Ovary (tissue), 9 donors: ENCODE data around the gene TSPEAR. TPM values are rescaled to one million over a fixed set of nuclear protein-coding genes. Genes with fewer than 3 reads are reported as not detected.
A peak's percentile ranks its signal among the peaks of the same experiment; 100 is the strongest.

Source experiments
- DNase-seq, 5 donors: peaks; one replicate each; pipeline ENCODE4 v3.0.0-alpha.2; 2019 to 2020
- H3K27ac ChIP-seq, 2 donors: fragments of 200-600 bp; one replicate each; pipeline versions ENCODE4 v1.5.1 to v1.8.0; 2019 to 2022
- H3K27me3 ChIP-seq: fragments of 200-600 bp; one replicate; pipeline ENCODE4 v1.8.0; 2022
- H3K36me3 ChIP-seq: fragments of 200-600 bp; sonication (generic); one replicate; pipeline ENCODE4 v1.5.1; 2019
- H3K4me1 ChIP-seq: one replicate; pipeline ENCODE4 v1.8.1; 2013; ENCODE audit warnings: mild to moderate bottlenecking, moderate library complexity; ENCODE audit not compliant: insufficient read depth
- H3K4me3 ChIP-seq: fragments of 200-600 bp; sonication (generic); one replicate; pipeline ENCODE4 v1.5.1; 2017
- H3K9me3 ChIP-seq, 2 donors: fragments of 200-600 bp in 1 of 2; sonication (generic) in 1 of 2; one replicate each; pipeline versions ENCODE4 v1.5.1 to v1.8.1; 2013 to 2019; ENCODE audit warnings: mild to moderate bottlenecking in 1 of 2, moderate library complexity in 1 of 2
- EP300 ChIP-seq: sonication (generic); formaldehyde crosslinking; IDR thresholded peaks from one replicate; pipeline ENCODE4 v1.6.1; 2017; ENCODE audit warnings: antibody characterized with exemption
- POLR2A ChIP-seq: fragments of 450-650 bp; IDR thresholded peaks from one replicate; pipeline ENCODE4 v1.6.1; 2017; ENCODE audit warnings: antibody characterized with exemption, mild to moderate bottlenecking, moderate library complexity
- WGBS, 3 donors: extraction: QIAGEN DNeasy Blood & Tissue Kit in 1 of 3; methylation state at CpG; one replicate each; pipeline versions ENCODE4 v1.1.5 to v1.1.7; 2013 to 2017; 5-methylcytosine and 5-hydroxymethylcytosine counted together
- intact Hi-C, 4 donors: fragments of 100-400 bp; cut with DNase I; formaldehyde crosslinking; loops; one replicate each; pipeline versions ENCODE4 v1.11.0 to v1.15.1; 2022 to 2023
- polyA plus RNA-seq, 2 donors: library from polyadenylated mRNA; stranded (reverse); fragments of 200-250 nt in 1 of 2; fragments of 350-450 nt in 1 of 2; fragmentation: Illumina TruSeq in 1 of 2; extraction: RNeasy Lipid Tissue Mini Kit (QIAGEN cat#74804) in 1 of 2; gene quantifications; one replicate each; pipeline ENCODE4 v1.2.3, GENCODE V29; 2013 to 2014
- total RNA-seq, 7 donors: library from RNA; depleted of rRNA in 2 of 7; stranded (reverse); fragments of >200 nt in 2 of 7; fragmentation: NEBNext Ultra II Directional in 3 of 7; extraction: Animal tissue kit (Norgen Biotek cat#: 25700) in 3 of 7; gene quantifications; one replicate each; pipeline versions ENCODE4 v1.1.0 to v1.2.4, GENCODE V29; 2016 to 2023
- TF ChIP-seq, protein P1 (sequence below), 3 donors: fragments of 450-650 bp in 2 of 3; fragments of 200-600 bp in 1 of 3; IDR thresholded peaks; one replicate each; pipeline versions ENCODE4 v1.5.1 to v1.8.0; 2016 to 2022; ENCODE audit warnings: antibody characterized with exemption in 3 of 3, mild to moderate bottlenecking in 1 of 3
- donor health status: DM: no; HTN: no; CAD: no; lungs with moderate emphysema.
- donor health status: DM: no; HTN: no; CAD: no.
- donor health status: Bipolar disorder and iron deficiency.
- donor health status: DM: yes; HTN: yes; CAD: no.
- donor health status: DM: no; HTN: no; CAD: no.
- donor health status: DM: yes; HTN: yes; CAD: no.

The TSPEAR gene
- total and polyA plus RNA-seq, 9 donors, result 0.07 to 0.27 (median 0.11) TPM; not detected in 4

DNA sequence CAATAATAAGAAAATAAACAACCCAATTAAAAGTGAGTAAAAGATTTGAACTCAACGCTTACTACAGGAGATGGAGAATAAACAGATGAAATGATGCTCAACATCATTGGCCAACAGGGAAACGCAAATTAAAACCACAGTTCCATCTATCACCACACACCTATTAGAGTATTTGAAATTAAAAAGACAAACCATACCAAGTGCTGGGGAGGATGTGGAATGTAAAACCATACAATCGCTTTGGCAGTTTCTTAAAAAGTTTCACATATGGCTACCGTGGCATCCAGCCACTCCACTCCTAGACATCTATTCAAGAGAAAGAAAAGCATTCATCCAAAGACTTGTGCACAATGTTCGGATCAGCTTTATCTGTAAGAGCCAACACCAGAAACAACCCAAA is 257.3 kb downstream of the TSPEAR start:
- H3K27ac ChIP-seq, result no peak overlapping the region
- no peaks in the 10 kb centered on the region for H3K9me3 ChIP-seq
- no peak overlapping the region for H3K4me3 ChIP-seq
- no peaks in the 10 kb centered on the region for H3K27me3 ChIP-seq
- TF ChIP-seq, protein P1, sequence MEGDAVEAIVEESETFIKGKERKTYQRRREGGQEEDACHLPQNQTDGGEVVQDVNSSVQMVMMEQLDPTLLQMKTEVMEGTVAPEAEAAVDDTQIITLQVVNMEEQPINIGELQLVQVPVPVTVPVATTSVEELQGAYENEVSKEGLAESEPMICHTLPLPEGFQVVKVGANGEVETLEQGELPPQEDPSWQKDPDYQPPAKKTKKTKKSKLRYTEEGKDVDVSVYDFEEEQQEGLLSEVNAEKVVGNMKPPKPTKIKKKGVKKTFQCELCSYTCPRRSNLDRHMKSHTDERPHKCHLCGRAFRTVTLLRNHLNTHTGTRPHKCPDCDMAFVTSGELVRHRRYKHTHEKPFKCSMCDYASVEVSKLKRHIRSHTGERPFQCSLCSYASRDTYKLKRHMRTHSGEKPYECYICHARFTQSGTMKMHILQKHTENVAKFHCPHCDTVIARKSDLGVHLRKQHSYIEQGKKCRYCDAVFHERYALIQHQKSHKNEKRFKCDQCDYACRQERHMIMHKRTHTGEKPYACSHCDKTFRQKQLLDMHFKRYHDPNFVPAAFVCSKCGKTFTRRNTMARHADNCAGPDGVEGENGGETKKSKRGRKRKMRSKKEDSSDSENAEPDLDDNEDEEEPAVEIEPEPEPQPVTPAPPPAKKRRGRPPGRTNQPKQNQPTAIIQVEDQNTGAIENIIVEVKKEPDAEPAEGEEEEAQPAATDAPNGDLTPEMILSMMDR (IDR thresholded peaks at IDR 0.05), result no peak
- no peak for TF ChIP-seq EP300
- no peak for TF ChIP-seq POLR2A
- no peak for DNase-seq
- 84 to 87% (median 85%) methylated on average over 5 of the region's 5 CpGs for WGBS, 3 donors
- H3K36me3 ChIP-seq, result no peaks in the 10 kb centered on the region
- intact Hi-C loops, result no loop called here
- H3K4me1 ChIP-seq, result peaks cover 9% of the 10 kb centered on the region

GRCh38 chr21:44453120-44453519 is 258.3 kb downstream of the TSPEAR start:
- no peaks in the 10 kb centered on the region for H3K9me3 ChIP-seq
- no peak for TF ChIP-seq EP300
- intact Hi-C loops, result no loop called here
- no peaks in the 10 kb centered on the region for H3K36me3 ChIP-seq
- H3K4me1 ChIP-seq, result peaks cover 9% of the 10 kb centered on the region
- 91 to 95% (median 94%) methylated on average over 3 of the region's 3 CpGs for WGBS, 3 donors
- no peak overlapping the region for H3K4me3 ChIP-seq
- no peak for DNase-seq
- H3K27me3 ChIP-seq, result no peaks in the 10 kb centered on the region
- H3K27ac ChIP-seq, result no peak overlapping the region

GRCh38 chr21:44450999-44451398 is 260.4 kb downstream of the TSPEAR start:
- TF ChIP-seq, protein P1 (IDR thresholded peaks at IDR 0.05), result no peak
- no peak overlapping the region for H3K27ac ChIP-seq
- peaks cover 3% of the 10 kb centered on the region for H3K4me1 ChIP-seq
- H3K9me3 ChIP-seq, result no peaks in the 10 kb centered on the region
- intact Hi-C loops, result no loop called here
- DNase-seq, result no peak
- no peaks in the 10 kb centered on the region for H3K27me3 ChIP-seq
- no peak overlapping the region for H3K4me3 ChIP-seq
- H3K36me3 ChIP-seq, result no peaks in the 10 kb centered on the region
- WGBS, 3 donors, result 79 to 81% (median 80%) methylated on average over 14 of the region's 14 CpGs

GRCh38 chr21:44450402-44450801 is 261.0 kb downstream of the TSPEAR start:
- no peak overlapping the region for H3K4me3 ChIP-seq
- H3K36me3 ChIP-seq, result no peaks in the 10 kb centered on the region
- no peak for DNase-seq
- no peaks in the 10 kb centered on the region for H3K27me3 ChIP-seq
- H3K27ac ChIP-seq, result no peak overlapping the region
- peaks cover 2% of the 10 kb centered on the region for H3K4me1 ChIP-seq
- 67 to 71% (median 67%) methylated on average over 14 of the region's 14 CpGs for WGBS, 3 donors
- intact Hi-C loops, result no loop called here
- no peaks in the 10 kb centered on the region for H3K9me3 ChIP-seq
- TF ChIP-seq POLR2A, result no peak
- TF ChIP-seq, protein P1 (IDR thresholded peaks at IDR 0.05), result no peak
- TF ChIP-seq EP300, result no peak

DNA sequence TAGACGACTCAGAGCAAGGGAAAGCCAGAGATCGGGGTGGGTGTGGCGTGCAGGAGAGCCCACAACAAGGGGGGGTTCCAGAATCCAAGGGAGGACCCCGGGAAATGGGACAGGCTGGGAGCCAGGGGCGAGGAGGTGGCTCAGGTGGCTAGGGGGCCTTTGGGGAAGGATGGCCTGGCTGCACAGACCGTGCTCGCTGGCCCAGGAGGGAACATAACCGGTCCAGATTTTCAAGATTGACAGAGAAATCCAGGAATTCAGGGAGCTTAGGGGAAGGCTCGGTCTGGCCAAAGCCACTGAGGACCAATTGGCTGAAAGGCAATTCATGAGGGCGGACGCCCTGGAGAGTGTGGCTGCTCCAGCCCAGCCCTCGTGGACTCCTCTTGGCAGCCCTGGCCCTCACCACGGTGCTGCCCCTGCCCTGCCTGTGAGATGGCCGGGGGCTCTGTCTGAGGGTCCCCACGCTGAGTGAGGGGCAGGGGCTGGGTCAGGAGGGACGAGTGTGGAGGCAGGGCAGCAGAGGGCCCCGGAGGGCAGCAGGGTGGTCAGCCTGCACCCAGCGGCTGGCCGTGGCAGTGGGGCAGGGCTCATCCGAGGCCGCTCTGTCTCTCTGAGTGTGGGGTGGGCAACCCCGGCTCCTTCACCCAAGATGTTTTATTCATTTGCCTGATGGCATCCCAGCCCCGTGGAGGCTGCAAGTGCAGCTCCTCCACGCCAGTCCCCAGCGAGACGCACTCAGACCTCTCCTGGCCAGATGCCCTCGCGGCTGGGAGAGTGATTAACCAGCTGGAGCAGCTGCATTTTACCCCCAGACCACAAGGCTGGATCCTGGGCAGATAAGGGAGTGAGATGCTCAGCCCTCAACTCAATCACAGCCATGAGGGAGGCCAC is 261.7 kb downstream of the TSPEAR start:
- peaks cover under 1% of the 10 kb centered on the region for H3K4me1 ChIP-seq
- no peaks in the 10 kb centered on the region for H3K27me3 ChIP-seq
- H3K4me3 ChIP-seq, result no peak overlapping the region
- H3K9me3 ChIP-seq, result no peaks in the 10 kb centered on the region
- TF ChIP-seq, protein P1 (IDR thresholded peaks at IDR 0.05), result no peak
- TF ChIP-seq EP300 (no peak), POLR2A (no peak)
- no peaks in the 10 kb centered on the region for H3K36me3 ChIP-seq
- H3K27ac ChIP-seq, result no peak overlapping the region
- intact Hi-C loops, result no loop called here
- peak in 1 of 5 donors; percentile 7 for DNase-seq
- WGBS, 3 donors, result 47 to 55% (median 49%) methylated on average over 27 to 28 of the region's 28 CpGs
